ENCODE results near the gene CRIM1.

DNA sequence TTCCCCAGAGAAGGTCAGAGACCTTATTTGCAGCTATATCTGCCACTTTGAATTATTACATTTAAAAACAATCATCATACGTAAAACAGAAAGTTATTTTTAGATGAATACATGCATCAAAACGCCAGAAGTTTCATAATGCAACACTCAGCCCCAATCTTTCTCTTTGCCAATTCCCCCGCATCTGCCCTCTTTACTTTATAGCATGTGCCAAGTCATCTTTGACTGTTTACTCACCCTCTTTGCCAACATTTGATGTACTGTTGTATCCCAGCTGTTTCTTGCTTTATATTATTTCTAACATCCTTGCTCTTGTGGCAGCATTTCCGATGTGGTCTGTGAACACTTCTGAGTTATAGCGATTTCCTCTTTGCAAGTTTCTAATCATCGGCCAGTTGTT lies 86.2 kb downstream of the CRIM1 start:
- TF ChIP-seq CTCF (IDR thresholded peaks at IDR 0.05) (no peak), POLR2A (IDR thresholded peaks at IDR 0.05) (no peak)

All from lower leg skin (tissue), 3 donors.